Measurements from ENCODE around the gene ILDR2. TPM values are rescaled to one million over a fixed set of nuclear protein-coding genes. Genes with fewer than 3 reads are reported as not detected.

The ILDR2 gene
- total and polyA plus RNA-seq, 7 donors = 0.01 to 0.30 (median 0.12) TPM

DNA sequence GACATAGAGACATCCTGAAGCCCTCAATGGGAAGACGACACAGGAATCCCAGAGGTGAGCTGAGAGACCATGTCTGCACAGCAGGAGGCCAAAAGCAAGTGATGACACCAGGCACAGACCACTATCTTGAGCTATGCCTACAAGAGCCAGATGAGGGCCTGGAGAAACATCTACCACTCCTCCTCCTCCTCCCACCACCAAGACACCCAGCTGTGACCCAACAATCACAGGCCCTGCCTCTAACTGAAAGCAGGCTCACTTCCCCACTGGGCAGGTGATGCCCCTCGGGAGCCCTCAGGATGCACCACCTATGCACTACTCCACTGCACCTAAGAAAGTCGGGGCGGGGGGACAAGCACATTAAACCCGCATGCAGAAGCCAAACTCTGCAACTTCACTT, 115.7 kb downstream of the ILDR2 start:
- H3K27ac ChIP-seq = no peak overlapping the region
- H3K4me3 ChIP-seq = no peak overlapping the region
- peaks cover 11 to 100% of the 10 kb centered on the region in 2 donors for H3K36me3 ChIP-seq (ENCODE audit: insufficient read depth in 1 of 2, low read depth in 1 of 2)
- ATAC-seq (peak in 1 of 4 donors; percentile 8), DNase-seq (no peak)
- intact Hi-C loops (cut with DNase I) = no loop called here
- TF ChIP-seq, protein P1, sequence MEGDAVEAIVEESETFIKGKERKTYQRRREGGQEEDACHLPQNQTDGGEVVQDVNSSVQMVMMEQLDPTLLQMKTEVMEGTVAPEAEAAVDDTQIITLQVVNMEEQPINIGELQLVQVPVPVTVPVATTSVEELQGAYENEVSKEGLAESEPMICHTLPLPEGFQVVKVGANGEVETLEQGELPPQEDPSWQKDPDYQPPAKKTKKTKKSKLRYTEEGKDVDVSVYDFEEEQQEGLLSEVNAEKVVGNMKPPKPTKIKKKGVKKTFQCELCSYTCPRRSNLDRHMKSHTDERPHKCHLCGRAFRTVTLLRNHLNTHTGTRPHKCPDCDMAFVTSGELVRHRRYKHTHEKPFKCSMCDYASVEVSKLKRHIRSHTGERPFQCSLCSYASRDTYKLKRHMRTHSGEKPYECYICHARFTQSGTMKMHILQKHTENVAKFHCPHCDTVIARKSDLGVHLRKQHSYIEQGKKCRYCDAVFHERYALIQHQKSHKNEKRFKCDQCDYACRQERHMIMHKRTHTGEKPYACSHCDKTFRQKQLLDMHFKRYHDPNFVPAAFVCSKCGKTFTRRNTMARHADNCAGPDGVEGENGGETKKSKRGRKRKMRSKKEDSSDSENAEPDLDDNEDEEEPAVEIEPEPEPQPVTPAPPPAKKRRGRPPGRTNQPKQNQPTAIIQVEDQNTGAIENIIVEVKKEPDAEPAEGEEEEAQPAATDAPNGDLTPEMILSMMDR (IDR thresholded peaks at IDR 0.05) = no peak
- no peaks in the 10 kb centered on the region for H3K4me1 ChIP-seq
- no peaks in the 10 kb centered on the region for H3K9me3 ChIP-seq
- 83 to 86% (median 84%) methylated on average over 5 of the region's 5 CpGs for WGBS, 3 donors
- H3K27me3 ChIP-seq (ENCODE audit: insufficient read depth in 3 of 3, low read length in 2 of 3) = no peaks in the 10 kb centered on the region

DNA sequence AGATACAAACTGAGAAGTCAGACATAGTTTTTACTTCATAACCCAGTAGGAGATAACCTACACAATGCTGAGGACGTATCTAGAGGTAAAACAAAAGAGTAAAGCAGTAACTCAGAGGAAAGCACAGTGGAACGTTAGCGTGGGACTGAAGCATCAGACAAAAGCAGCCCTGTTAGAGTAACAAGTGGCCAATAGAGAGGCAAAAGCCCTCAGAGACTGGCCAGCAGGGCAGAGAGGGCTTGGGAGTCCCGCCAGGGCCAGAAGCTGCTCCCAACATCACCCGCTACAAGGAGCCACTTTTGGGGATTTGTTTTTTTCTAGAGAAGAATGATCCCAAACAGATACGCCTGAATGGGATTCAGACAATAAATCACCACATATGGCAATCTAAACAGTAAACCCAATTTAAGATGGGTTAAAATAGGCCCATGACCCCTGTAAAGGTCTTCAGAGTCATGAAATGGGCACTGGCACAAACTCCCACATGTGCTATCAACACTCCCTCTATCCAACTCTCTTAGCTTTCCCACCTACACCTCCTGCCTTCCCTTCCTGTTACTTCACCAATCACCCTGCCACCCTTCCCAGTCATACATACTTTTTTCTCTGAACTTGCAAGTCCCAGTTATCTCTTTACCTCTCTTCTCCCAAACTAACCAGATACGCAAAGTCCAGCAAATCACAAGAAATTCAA, 116.5 kb downstream of the ILDR2 start:
- 76 to 87% (median 79%) methylated on average over 7 of the region's 7 CpGs for WGBS, 3 donors
- no peak for ATAC-seq

More for the DNA sequence above, 116.5 kb downstream of the ILDR2 start:
- intact Hi-C loops (cut with DNase I) = no loop called here
- no peak overlapping the region for H3K27ac ChIP-seq
- TF ChIP-seq, protein P1 (IDR thresholded peaks at IDR 0.05) = no peak
- H3K4me1 ChIP-seq = no peaks in the 10 kb centered on the region
- no peaks in the 10 kb centered on the region for H3K27me3 ChIP-seq (ENCODE audit: insufficient read depth in 3 of 3, low read length in 2 of 3)
- H3K9me3 ChIP-seq = no peaks in the 10 kb centered on the region
- peaks cover 11 to 100% of the 10 kb centered on the region in 2 donors for H3K36me3 ChIP-seq (ENCODE audit: insufficient read depth in 1 of 2, low read depth in 1 of 2)
- no peak overlapping the region for H3K4me3 ChIP-seq
- DNase-seq = no peak

Other genes starting within 250 kb of the ILDR2 start
- gene POGK, start 136.1 kb downstream of the ILDR2 start, total RNA-seq = 10 to 100 TPM in 3 of 4 donors, 1 to 10 TPM in 1; 9.1 to 15.6 (median 10.3) TPM
- 1 to 10 TPM; 3.4 to 6.1 (median 5.3) TPM for gene POGK, start 136.1 kb downstream of the ILDR2 start, polyA plus RNA-seq
- gene TADA1, start 99.3 kb downstream of the ILDR2 start, total RNA-seq = 1 to 10 TPM; 8.3 to 9.9 (median 8.9) TPM
- gene TADA1, start 99.3 kb downstream of the ILDR2 start, polyA plus RNA-seq = 1 to 10 TPM; 7.3 to 7.6 (median 7.4) TPM
- not detected for gene MAEL, start 13.7 kb upstream of the ILDR2 start, total RNA-seq
- under 1 TPM in 1 of 3 donors, not detected in 2; 0.04 TPM for gene MAEL, start 13.7 kb upstream of the ILDR2 start, polyA plus RNA-seq
- gene GPA33, start 114.8 kb upstream of the ILDR2 start, total RNA-seq = 1 to 10 TPM in 1 of 4 donors, under 1 TPM in 2, not detected in 1; 0.12 to 2.2 (median 0.27) TPM
- gene GPA33, start 114.8 kb upstream of the ILDR2 start, polyA plus RNA-seq = under 1 TPM in 2 of 3 donors, not detected in 1; 0.06 to 0.10 TPM
- 100 to 1,000 TPM; 134 to 205 (median 143) TPM for gene STYXL2, start 118.5 kb upstream of the ILDR2 start, total RNA-seq
- gene STYXL2, start 118.5 kb upstream of the ILDR2 start, polyA plus RNA-seq = 10 to 100 TPM; 15.2 to 56.0 (median 52.5) TPM
- 1 to 10 TPM; 6.3 to 9.0 (median 6.6) TPM for gene POU2F1, start 245.3 kb upstream of the ILDR2 start, total RNA-seq
- 1 to 10 TPM in 2 of 3 donors, under 1 TPM in 1; 0.83 to 3.5 (median 1.3) TPM for gene POU2F1, start 245.3 kb upstream of the ILDR2 start, polyA plus RNA-seq